Activated naive CD4-positive, alpha-beta T cell treated with anti-CD3 and anti-CD28 coated beads, Interleukin-2, amount 10 ng/mL, durations not matched to agents 5 hours and 36 hours (primary cell): ENCODE measurements around the gene ADAMTSL3. TPM values are rescaled to one million over a fixed set of nuclear protein-coding genes. Genes with fewer than 3 reads are reported as not detected.

Experiments used
- total RNA-seq, 2 experiments: library from RNA; stranded (reverse); gene quantifications; one replicate each; pipeline ENCODE4 v1.2.3, GENCODE V29; 2021

The ADAMTSL3 gene, protein sequence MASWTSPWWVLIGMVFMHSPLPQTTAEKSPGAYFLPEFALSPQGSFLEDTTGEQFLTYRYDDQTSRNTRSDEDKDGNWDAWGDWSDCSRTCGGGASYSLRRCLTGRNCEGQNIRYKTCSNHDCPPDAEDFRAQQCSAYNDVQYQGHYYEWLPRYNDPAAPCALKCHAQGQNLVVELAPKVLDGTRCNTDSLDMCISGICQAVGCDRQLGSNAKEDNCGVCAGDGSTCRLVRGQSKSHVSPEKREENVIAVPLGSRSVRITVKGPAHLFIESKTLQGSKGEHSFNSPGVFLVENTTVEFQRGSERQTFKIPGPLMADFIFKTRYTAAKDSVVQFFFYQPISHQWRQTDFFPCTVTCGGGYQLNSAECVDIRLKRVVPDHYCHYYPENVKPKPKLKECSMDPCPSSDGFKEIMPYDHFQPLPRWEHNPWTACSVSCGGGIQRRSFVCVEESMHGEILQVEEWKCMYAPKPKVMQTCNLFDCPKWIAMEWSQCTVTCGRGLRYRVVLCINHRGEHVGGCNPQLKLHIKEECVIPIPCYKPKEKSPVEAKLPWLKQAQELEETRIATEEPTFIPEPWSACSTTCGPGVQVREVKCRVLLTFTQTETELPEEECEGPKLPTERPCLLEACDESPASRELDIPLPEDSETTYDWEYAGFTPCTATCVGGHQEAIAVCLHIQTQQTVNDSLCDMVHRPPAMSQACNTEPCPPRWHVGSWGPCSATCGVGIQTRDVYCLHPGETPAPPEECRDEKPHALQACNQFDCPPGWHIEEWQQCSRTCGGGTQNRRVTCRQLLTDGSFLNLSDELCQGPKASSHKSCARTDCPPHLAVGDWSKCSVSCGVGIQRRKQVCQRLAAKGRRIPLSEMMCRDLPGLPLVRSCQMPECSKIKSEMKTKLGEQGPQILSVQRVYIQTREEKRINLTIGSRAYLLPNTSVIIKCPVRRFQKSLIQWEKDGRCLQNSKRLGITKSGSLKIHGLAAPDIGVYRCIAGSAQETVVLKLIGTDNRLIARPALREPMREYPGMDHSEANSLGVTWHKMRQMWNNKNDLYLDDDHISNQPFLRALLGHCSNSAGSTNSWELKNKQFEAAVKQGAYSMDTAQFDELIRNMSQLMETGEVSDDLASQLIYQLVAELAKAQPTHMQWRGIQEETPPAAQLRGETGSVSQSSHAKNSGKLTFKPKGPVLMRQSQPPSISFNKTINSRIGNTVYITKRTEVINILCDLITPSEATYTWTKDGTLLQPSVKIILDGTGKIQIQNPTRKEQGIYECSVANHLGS (N-terminal part only)
- not detected for total RNA-seq

GRCh38 chr15:83653639-83654378 lies at the start of gene ADAMTSL3:
Gene ADAMTSL3, plus strand, starts transcription at chr15:83654123. Its CDS starts 1,639 bp downstream, at chr15:83655762.

Other genes starting within 250 kb of the ADAMTSL3 start
- not detected for gene SH3GL3, start 206.8 kb upstream of the ADAMTSL3 start, total RNA-seq